HL-60 (cell line): ENCODE results near the gene APOBEC2.

Experiments used
- DNase-seq, 2 experiments: peaks; one replicate each; pipeline ENCODE4 v3.0.0-alpha.2; 2010 to 2020; ENCODE audit warnings: low read depth in 1 of 2, low spot score in 1 of 2
- H3K27ac ChIP-seq: fragments of 250-450 bp; sonication (Bioruptor Pico); replicated peaks from 2 replicates; pipeline ENCODE4 v1.5.1; 2020; ENCODE audit warnings: mild to moderate bottlenecking, moderate library complexity
- H3K27me3 ChIP-seq: fragments of 250-450 bp; sonication (Bioruptor Pico); 2 replicates; pipeline ENCODE4 v1.5.1; 2021; ENCODE audit warnings: mild to moderate bottlenecking, moderate library complexity; ENCODE audit not compliant: insufficient read depth, poor library complexity, severe bottlenecking
- H3K4me3 ChIP-seq: replicated peaks from 2 replicates; pipeline ENCODE4 v1.5.1; 2011; ENCODE audit warnings: mild to moderate bottlenecking, control low read depth, low read length; ENCODE audit not compliant: insufficient read depth
- GABPA ChIP-seq: IDR thresholded peaks from 2 replicates; pipeline ENCODE4 v1.6.1; 2012; ENCODE audit warnings: low read depth
- POLR2AphosphoS5 ChIP-seq: IDR thresholded peaks from 2 replicates; pipeline ENCODE4 v1.6.1; 2012; ENCODE audit warnings: low read depth
- SPI1 ChIP-seq: IDR thresholded peaks from 2 replicates; pipeline ENCODE4 v1.6.1; 2012; ENCODE audit warnings: low read depth, mild to moderate bottlenecking, borderline replicate concordance
- TF ChIP-seq, protein P1 (sequence below): IDR thresholded peaks from 2 replicates; pipeline ENCODE4 v1.6.1; 2012; ENCODE audit warnings: low read depth; ENCODE audit not compliant: insufficient replicate concordance
- TF ChIP-seq, protein P2 (sequence below): IDR thresholded peaks from one replicate; pipeline ENCODE4 v1.5.1; 2011; ENCODE audit warnings: low read length, control low read depth, inconsistent platforms; ENCODE audit not compliant: insufficient read depth

Gene APOBEC2

GRCh38 chr6:41049521-41049920 is 3.5 kb upstream of the APOBEC2 start:
- TF ChIP-seq, protein P1, sequence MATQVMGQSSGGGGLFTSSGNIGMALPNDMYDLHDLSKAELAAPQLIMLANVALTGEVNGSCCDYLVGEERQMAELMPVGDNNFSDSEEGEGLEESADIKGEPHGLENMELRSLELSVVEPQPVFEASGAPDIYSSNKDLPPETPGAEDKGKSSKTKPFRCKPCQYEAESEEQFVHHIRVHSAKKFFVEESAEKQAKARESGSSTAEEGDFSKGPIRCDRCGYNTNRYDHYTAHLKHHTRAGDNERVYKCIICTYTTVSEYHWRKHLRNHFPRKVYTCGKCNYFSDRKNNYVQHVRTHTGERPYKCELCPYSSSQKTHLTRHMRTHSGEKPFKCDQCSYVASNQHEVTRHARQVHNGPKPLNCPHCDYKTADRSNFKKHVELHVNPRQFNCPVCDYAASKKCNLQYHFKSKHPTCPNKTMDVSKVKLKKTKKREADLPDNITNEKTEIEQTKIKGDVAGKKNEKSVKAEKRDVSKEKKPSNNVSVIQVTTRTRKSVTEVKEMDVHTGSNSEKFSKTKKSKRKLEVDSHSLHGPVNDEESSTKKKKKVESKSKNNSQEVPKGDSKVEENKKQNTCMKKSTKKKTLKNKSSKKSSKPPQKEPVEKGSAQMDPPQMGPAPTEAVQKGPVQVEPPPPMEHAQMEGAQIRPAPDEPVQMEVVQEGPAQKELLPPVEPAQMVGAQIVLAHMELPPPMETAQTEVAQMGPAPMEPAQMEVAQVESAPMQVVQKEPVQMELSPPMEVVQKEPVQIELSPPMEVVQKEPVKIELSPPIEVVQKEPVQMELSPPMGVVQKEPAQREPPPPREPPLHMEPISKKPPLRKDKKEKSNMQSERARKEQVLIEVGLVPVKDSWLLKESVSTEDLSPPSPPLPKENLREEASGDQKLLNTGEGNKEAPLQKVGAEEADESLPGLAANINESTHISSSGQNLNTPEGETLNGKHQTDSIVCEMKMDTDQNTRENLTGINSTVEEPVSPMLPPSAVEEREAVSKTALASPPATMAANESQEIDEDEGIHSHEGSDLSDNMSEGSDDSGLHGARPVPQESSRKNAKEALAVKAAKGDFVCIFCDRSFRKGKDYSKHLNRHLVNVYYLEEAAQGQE, result no peak
- TF ChIP-seq POLR2AphosphoS5 (no peak), GABPA (no peak)
- no peak for DNase-seq
- Histone ChIP-seq H3K4me3 (no peak overlapping the region), H3K27me3 (no peaks in the 10 kb centered on the region), H3K27ac (no peak overlapping the region)

DNA sequence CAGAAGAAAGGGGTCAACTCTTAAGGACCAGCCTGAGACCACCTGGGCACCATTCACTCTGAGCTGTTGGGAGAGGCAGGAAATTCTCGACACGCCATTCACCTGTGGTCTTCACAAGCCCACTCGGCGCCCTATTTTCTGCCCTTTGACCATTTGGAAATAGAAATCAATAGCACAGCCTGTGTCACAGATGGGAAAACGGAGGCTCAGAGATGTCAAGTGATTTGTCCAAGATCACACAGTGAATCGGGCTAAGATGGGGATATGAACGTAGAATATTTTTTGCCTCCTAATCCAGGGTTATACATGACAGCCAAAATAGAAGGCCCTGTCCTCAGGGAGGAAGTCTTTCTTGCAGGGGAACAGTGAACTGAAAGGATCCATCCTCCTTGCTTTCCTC is 3.0 kb upstream of the APOBEC2 start:
- Histone ChIP-seq H3K27ac (no peak overlapping the region), H3K4me3 (no peak overlapping the region), H3K27me3 (no peaks in the 10 kb centered on the region)
- no peak for TF ChIP-seq SPI1
- TF ChIP-seq GABPA, result no peak
- TF ChIP-seq POLR2AphosphoS5, result no peak
- TF ChIP-seq, protein P2, sequence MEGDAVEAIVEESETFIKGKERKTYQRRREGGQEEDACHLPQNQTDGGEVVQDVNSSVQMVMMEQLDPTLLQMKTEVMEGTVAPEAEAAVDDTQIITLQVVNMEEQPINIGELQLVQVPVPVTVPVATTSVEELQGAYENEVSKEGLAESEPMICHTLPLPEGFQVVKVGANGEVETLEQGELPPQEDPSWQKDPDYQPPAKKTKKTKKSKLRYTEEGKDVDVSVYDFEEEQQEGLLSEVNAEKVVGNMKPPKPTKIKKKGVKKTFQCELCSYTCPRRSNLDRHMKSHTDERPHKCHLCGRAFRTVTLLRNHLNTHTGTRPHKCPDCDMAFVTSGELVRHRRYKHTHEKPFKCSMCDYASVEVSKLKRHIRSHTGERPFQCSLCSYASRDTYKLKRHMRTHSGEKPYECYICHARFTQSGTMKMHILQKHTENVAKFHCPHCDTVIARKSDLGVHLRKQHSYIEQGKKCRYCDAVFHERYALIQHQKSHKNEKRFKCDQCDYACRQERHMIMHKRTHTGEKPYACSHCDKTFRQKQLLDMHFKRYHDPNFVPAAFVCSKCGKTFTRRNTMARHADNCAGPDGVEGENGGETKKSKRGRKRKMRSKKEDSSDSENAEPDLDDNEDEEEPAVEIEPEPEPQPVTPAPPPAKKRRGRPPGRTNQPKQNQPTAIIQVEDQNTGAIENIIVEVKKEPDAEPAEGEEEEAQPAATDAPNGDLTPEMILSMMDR, result no peak
- TF ChIP-seq, protein P1, result no peak
- DNase-seq, result no peak

DNA sequence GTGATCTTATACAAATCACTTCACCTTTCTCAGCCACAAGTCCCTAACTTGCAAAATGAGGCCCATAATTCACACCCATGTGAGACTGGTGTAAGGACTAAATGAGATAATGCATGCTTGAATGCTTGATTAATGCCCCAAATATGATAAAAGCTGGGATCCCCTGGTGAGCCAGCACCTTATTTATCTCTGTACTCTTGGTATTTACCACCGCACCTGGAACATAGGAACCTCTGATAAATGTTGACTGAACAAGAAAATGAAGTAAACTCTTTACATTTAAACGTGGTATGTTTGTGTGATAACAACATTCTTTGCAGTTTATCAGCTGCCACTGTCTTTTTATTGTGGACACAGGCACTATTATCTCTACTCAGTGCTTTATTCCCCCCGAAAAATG is 2.5 kb upstream of the APOBEC2 start:
- TF ChIP-seq GABPA (no peak), POLR2AphosphoS5 (no peak), SPI1 (no peak)
- TF ChIP-seq, protein P2, result no peak
- TF ChIP-seq, protein P1, result no peak
- Histone ChIP-seq H3K4me3 (no peak overlapping the region), H3K27me3 (no peaks in the 10 kb centered on the region), H3K27ac (no peak overlapping the region)
- DNase-seq, result no peak

- no peak for TF ChIP-seq POLR2AphosphoS5
- TF ChIP-seq SPI1, result peak; percentile 100
- peak in 1 of 2 experiments; percentile 48 for DNase-seq
- H3K4me3 ChIP-seq, result no peak overlapping the region
Measured at GRCh38 chr6:41051873-41052272, 1.1 kb upstream of the APOBEC2 start.

More at GRCh38 chr6:41051873-41052272, 1.1 kb upstream of the APOBEC2 start:
- H3K27ac ChIP-seq, result peak overlapping the region; percentile 20
- H3K27me3 ChIP-seq, result no peaks in the 10 kb centered on the region
